WTC11 (cell line): ENCODE measurements around the gene NAGLU. TPM values are rescaled to one million over a fixed set of nuclear protein-coding genes. Genes with fewer than 3 reads are reported as not detected.

Source experiments
- ATAC-seq: fragments of 200-7000 bp; cut with Tn5 transposase; 2 replicates; pipeline ENCODE4 v1.10.0; 2021; ENCODE audit warnings: mild to moderate bottlenecking, moderate library complexity
- CTCF ChIA-PET: fragments of 300-600 bp; sonication (Branson Sonifier 250); formaldehyde crosslinking; loops from one replicate; lab custom pipeline; 2021; ENCODE audit warnings: antibody characterized with exemption; lab: Charles Lee
- POLR2A ChIA-PET: fragments of 350-600 bp; sonication (Branson Sonifier 250); formaldehyde crosslinking; loops from one replicate; lab custom pipeline; 2021; ENCODE audit warnings: antibody characterized with exemption; lab: Charles Lee
- DNase-seq: peaks from one replicate; pipeline ENCODE4 v3.0.0; 2021; ENCODE audit warnings: low spot score
- H3K27ac Mint-ChIP-seq: 2 replicates; pipeline ENCODE4 v1.8.0; 2021; ENCODE audit warnings: mixed read lengths
- H3K27me3 Mint-ChIP-seq: 2 replicates; pipeline ENCODE4 v1.8.0; 2021; ENCODE audit warnings: low read depth, mild to moderate bottlenecking, moderate library complexity, mixed read lengths
- H3K36me3 Mint-ChIP-seq: 2 replicates; pipeline ENCODE4 v1.8.0; 2021; ENCODE audit warnings: mixed read lengths
- H3K4me1 Mint-ChIP-seq: 2 replicates; pipeline ENCODE4 v1.8.0; 2022; ENCODE audit warnings: mixed read lengths
- H3K4me3 Mint-ChIP-seq: 2 replicates; pipeline ENCODE4 v1.8.0; 2021; ENCODE audit warnings: mild to moderate bottlenecking, moderate library complexity, mixed read lengths
- H3K9me3 Mint-ChIP-seq: 2 replicates; pipeline ENCODE4 v1.8.0; 2021; ENCODE audit warnings: mixed read lengths
- AFF4 ChIP-seq: sonication (generic); formaldehyde crosslinking; IDR thresholded peaks from 2 replicates; pipeline ENCODE4 v1.8.1; 2023; ENCODE audit warnings: mild to moderate bottlenecking, missing genetic modification reagents, borderline replicate concordance
- HMGXB4 ChIP-seq: sonication (generic); formaldehyde crosslinking; IDR thresholded peaks from 2 replicates; pipeline ENCODE4 v1.8.1; 2023; ENCODE audit warnings: mild to moderate bottlenecking, moderate library complexity, missing genetic modification reagents
- IRF2 ChIP-seq: sonication (generic); formaldehyde crosslinking; IDR thresholded peaks from 2 replicates; pipeline ENCODE4 v1.8.0; 2022; ENCODE audit warnings: low read depth, missing genetic modification reagents, borderline replicate concordance
- JUN ChIP-seq: sonication (generic); formaldehyde crosslinking; IDR thresholded peaks from 2 replicates; pipeline ENCODE4 v1.8.0; 2023; ENCODE audit warnings: mild to moderate bottlenecking, missing genetic modification reagents
- NFE2L1 ChIP-seq: sonication (generic); formaldehyde crosslinking; IDR thresholded peaks from 2 replicates; pipeline ENCODE4 v1.8.1; 2023; ENCODE audit warnings: missing genetic modification reagents
- PREB ChIP-seq: sonication (generic); formaldehyde crosslinking; IDR thresholded peaks from 2 replicates; pipeline ENCODE4 v1.8.1; 2022; ENCODE audit warnings: mild to moderate bottlenecking, missing genetic modification reagents, moderate library complexity, borderline replicate concordance
- RELA ChIP-seq: sonication (generic); formaldehyde crosslinking; IDR thresholded peaks from 2 replicates; pipeline ENCODE4 v1.8.1; 2022; ENCODE audit warnings: missing genetic modification reagents, mild to moderate bottlenecking, borderline replicate concordance
- RORB ChIP-seq: fragments of 250-450 bp; sonication (Bioruptor Pico); IDR thresholded peaks from 2 replicates; pipeline ENCODE4 v1.9.0; 2021; ENCODE audit warnings: mild to moderate bottlenecking
- SMAD3 ChIP-seq: sonication (generic); formaldehyde crosslinking; IDR thresholded peaks from 2 replicates; pipeline ENCODE4 v1.8.0; 2022; ENCODE audit warnings: missing genetic modification reagents, mild to moderate bottlenecking, borderline replicate concordance
- TCF7 ChIP-seq: sonication (generic); formaldehyde crosslinking; IDR thresholded peaks from 2 replicates; pipeline ENCODE4 v1.8.0; 2022; ENCODE audit warnings: mild to moderate bottlenecking, low read depth, missing genetic modification reagents, moderate library complexity
- USF1 ChIP-seq: sonication (generic); formaldehyde crosslinking; IDR thresholded peaks from 2 replicates; pipeline ENCODE4 v1.8.0; 2022; ENCODE audit warnings: mild to moderate bottlenecking, missing genetic modification reagents
- ZNF138 ChIP-seq: sonication (generic); formaldehyde crosslinking; conservative IDR thresholded peaks from 2 replicates; pipeline ENCODE4 v1.8.1; 2022; ENCODE audit warnings: mild to moderate bottlenecking, moderate library complexity, missing genetic modification reagents
- ZNF263 ChIP-seq: sonication (generic); formaldehyde crosslinking; IDR thresholded peaks from 2 replicates; pipeline ENCODE4 v1.8.1; 2022; ENCODE audit warnings: low read depth, mild to moderate bottlenecking, moderate library complexity, missing genetic modification reagents
- ZNF281 ChIP-seq: sonication (generic); formaldehyde crosslinking; IDR thresholded peaks from 2 replicates; pipeline ENCODE4 v1.8.0; 2023; ENCODE audit warnings: mild to moderate bottlenecking, missing genetic modification reagents
- total RNA-seq: library from RNA; stranded (reverse); gene quantifications from 3 replicates; pipeline ENCODE4 v1.2.3, GENCODE V29; 2021
- TF ChIP-seq, protein P1 (sequence below): sonication (generic); formaldehyde crosslinking; IDR thresholded peaks from 2 replicates; pipeline ENCODE4 v1.8.1; 2023; ENCODE audit warnings: mild to moderate bottlenecking, missing genetic modification reagents, moderate library complexity

Gene NAGLU
- total RNA-seq, 1 experiment from 2014 or later, result 39.3 TPM

GRCh38 chr17:42585353-42585752 lies 49.3 kb downstream of the NAGLU start (continued):
- TF ChIP-seq AFF4 (CRISPR knock-in tag), result no peak
- TF ChIP-seq ZNF281 (CRISPR knock-in tag), result no peak
- TF ChIP-seq, all 79 proteins: peak for 0

GRCh38 chr17:42586514-42587230 lies 50.6 kb downstream of the NAGLU start:
- H3K4me1 Mint-ChIP-seq, result no peaks in the 10 kb centered on the region
- H3K9me3 Mint-ChIP-seq, result no peaks in the 10 kb centered on the region
- ChIA-PET CTCF (interaction anchor here (1.2 to 2.5 kb wide), 2 partner anchors 8 to 94 kb away, joined by 3 to 10 read pairs; partner anchors contain the start of gene PSMC3IP), POLR2A (no interaction called here)
- no peaks in the 10 kb centered on the region for H3K27me3 Mint-ChIP-seq
- H3K36me3 Mint-ChIP-seq, result peaks cover 51% of the 10 kb centered on the region
- H3K27ac Mint-ChIP-seq, result no peak overlapping the region
- ATAC-seq, result no peak
- no peak for TF ChIP-seq ZNF263 (CRISPR knock-in tag)
- no peak for TF ChIP-seq IRF2 (CRISPR knock-in tag)
- no peak for TF ChIP-seq HMGXB4 (CRISPR knock-in tag)
- DNase-seq, result no peak
- H3K4me3 Mint-ChIP-seq, result no peak overlapping the region

- Mint-ChIP-seq H3K27ac (no peak overlapping the region), H3K9me3 (no peaks in the 10 kb centered on the region), H3K36me3 (peaks cover 23% of the 10 kb centered on the region), H3K4me1 (no peaks in the 10 kb centered on the region), H3K4me3 (no peak overlapping the region), H3K27me3 (no peaks in the 10 kb centered on the region)
- ChIA-PET CTCF (no interaction called here), POLR2A (interaction anchor here (0.6 kb wide), 1 partner anchor 30 kb away, joined by 6 read pairs; no protein-coding TSS in a partner anchor)
- DNase-seq, result no peak
- no peak for ATAC-seq
- TF ChIP-seq JUN (CRISPR knock-in tag), result no peak
- TF ChIP-seq PREB, result no peak
- TF ChIP-seq SMAD3 (CRISPR knock-in tag), result no peak
- no peak for TF ChIP-seq ZNF138 (CRISPR knock-in tag)
- no peak for TF ChIP-seq TCF7 (CRISPR knock-in tag)
- no peak for TF ChIP-seq RELA
- no peak for TF ChIP-seq ZNF281 (CRISPR knock-in tag)
- TF ChIP-seq, protein P1, sequence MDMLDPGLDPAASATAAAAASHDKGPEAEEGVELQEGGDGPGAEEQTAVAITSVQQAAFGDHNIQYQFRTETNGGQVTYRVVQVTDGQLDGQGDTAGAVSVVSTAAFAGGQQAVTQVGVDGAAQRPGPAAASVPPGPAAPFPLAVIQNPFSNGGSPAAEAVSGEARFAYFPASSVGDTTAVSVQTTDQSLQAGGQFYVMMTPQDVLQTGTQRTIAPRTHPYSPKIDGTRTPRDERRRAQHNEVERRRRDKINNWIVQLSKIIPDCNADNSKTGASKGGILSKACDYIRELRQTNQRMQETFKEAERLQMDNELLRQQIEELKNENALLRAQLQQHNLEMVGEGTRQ, result no peak
- TF ChIP-seq ZNF263 (CRISPR knock-in tag), result no peak
- no peak for TF ChIP-seq NFE2L1 (CRISPR knock-in tag)
- no peak for TF ChIP-seq USF1 (CRISPR knock-in tag)
- no peak for TF ChIP-seq RORB (CRISPR knock-in tag)
These were observed 54.8 kb downstream of the NAGLU start for GRCh38 chr17:42590886-42591285.
